HuH-7.5 (cell line): ENCODE measurements around the gene PRKG1.
A peak's percentile ranks its signal among the peaks of the same experiment; 100 is the strongest.

ENCODE experiments used
- DNase-seq: peaks from one replicate; pipeline ENCODE4 v3.0.0; 2011; ENCODE audit warnings: low spot score

PRKG1 gene

DNA sequence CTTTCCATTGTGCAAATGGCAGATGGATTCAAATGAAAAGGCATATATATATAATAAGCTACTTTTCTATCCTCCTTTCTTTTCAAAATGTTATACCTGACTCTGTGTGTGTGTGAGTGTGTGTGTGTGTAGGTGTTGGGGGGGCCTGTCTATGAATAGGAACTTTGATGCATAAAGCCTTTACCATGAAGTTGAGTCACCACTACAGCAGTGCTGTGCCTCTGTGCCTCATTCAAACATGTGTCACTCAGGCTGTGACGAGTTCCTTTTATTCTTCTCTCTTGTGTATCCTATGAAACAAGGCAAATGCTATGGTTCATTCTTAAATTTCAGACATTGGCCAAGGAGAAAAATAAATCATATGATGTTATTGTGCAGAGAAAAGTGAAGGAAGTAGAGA is 1187.1 kb downstream of the PRKG1 start:
- no peak for DNase-seq

DNA sequence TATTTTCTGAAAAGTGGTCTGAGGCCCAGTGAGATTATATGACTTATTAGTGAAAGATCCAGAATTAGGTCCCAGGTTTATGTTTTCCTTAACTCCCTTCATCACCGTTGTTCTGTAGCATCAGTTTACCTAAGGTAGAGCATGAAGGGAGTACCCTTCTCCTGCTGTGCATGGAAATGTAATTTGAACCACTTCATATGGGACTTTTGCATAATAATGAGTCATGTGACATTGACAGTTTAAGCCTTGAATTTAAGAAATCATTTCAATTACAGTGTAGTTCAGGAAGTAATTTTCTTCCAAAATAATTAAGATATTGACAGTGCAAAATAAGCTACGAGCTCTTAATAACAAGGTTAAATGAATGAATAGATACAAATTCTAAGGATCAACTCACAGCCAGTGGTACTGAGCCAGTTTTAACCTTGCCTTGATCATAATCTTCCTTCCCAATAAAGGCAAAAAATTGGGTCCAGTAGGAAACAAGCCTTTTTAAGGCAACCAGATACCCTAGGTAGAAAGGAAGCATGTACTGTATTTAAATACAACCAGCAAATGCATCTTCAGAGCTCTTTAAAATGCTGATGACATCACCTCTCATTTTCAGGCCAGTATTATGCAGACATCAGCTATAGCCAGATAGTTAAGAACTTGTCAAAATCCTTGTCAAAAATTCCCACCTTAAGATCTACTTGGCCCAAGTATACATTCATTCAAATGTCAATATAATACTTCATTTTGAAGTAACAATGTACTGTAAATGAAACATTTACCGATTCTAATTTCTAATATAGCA is 1191.0 kb downstream of the PRKG1 start:
- DNase-seq: no peak

DNA sequence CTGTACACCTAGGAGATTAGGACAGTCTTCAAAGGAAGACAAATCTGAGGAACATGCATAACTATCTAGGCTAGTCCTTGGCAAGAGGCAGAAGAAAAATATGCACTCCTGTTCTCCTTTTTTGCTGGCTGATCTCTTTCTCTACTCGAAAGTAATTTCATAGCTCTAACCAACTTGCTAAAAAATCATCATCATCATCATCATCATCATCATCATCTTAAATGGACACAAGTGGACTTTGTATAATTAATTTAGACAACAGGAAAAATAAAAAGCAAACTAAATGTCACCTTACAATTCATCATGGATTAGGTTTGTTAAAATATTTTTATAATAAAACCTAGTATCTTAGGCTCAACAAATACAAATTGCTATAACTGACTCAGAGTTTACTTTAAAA is 1192.6 kb downstream of the PRKG1 start:
- no peak for DNase-seq

DNA sequence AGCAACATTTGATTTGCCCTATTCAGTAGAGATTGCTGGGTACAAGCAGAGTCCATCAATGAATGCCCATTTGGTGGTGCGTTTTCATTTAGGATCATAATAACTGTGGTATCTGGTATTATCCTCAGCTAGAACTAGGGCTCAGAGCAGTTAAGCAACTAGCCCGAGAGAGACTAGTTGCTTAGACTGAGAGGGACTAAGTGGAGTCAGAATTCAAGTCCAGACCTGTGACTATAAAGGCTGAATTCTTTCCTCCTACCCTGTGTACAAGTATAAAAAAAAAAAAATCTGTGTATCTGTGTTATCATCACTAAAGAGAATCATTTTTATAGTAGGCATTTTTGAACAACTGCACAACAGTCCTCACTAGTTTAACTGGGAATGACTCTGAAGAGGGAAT is 1194.5 kb downstream of the PRKG1 start:
- DNase-seq: no peak

DNA sequence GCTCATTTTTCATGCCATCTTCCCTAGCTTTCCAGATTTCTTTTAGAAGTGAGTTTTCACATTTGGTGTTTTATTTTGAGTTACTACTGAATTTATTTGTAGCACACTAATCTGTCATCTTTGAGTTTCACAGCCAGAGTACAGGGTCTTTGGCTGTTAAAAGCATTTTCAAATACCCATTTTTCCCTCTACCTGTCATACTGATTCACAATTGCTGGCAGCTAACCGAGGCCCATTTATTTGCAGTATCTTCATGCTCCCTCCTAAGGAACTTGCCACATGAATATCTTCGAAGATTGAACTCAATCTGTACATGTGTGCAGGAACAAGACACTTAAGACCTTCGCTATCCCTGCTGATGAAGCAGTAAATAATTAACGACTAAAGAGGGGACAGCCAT is 1194.9 kb downstream of the PRKG1 start:
- DNase-seq: no peak

DNA sequence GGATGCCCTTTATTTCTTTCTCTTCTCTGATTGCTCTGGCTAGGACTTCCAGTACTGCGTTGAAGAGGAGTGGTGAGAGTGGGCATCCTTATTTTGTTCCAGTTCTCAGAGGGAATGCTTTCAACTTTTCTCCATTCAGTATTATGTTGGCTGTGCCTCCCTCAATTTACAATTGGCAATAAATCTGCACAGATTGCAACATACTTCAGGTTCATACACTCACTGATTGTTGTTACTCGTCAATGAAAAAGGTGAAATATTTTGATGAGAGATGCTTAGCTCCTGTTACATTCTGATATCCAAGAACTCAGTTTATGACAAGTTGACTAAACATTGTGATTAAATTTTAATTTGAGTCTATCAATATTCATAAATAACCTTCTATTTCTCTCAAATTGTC is 1201.9 kb downstream of the PRKG1 start:
- no peak for DNase-seq

DNA sequence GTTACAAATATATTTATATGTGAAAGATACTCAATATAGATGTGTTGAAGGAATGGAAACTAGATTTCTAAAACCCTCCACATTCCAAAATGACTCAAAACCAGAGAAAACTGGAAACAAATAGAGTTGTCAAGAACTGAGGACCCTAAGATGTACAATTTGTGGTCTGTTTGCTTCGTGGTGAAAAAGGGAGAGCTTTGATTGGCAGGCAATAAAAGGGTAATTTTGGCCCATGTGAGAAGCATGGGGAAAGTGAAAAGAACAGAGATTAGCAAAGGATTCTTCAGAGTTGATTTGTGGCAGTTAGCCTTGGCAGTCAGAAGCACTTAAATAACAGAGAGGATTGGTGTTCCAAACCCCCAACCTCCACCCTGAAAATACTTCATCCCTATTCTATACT is 1202.7 kb downstream of the PRKG1 start:
- DNase-seq: no peak

DNA sequence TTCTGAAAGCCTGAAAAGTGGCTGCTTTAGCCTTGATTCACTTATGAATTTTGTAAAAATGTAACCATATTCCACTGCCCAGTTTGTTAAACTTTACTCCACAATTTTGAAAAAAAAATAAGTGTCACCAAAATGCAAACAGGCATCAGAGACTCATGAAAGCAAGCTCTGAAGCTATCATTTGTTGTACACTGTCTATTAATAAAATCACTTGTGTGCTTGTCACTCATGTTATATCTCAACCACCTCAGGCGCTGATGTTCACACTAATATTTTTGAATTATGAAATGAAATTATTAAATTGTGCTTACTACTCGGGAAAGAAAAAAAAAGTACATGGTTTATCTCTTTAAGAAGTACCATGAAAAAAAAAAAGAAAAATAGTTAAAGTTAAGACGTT is 1205.3 kb downstream of the PRKG1 start:
- DNase-seq: no peak

DNA sequence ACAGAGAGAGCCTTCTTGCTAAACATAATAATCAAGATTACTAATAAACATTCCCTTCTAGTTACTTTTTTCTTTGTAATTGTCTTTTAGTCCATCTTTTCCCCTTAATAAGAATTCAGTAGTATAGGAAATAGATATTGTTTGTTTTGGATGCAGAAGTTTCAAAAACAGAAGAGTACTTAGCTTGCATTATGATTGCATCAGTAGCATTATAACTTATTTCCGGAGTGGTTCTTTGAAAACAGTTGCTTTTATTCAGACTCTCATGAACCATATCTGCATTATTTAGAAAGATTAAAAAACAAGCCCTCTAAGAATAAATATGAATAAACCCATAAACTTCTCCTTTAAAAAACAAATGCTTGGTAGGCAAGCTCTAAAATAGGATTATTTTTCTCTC is 1205.8 kb downstream of the PRKG1 start:
- no peak for DNase-seq

DNA sequence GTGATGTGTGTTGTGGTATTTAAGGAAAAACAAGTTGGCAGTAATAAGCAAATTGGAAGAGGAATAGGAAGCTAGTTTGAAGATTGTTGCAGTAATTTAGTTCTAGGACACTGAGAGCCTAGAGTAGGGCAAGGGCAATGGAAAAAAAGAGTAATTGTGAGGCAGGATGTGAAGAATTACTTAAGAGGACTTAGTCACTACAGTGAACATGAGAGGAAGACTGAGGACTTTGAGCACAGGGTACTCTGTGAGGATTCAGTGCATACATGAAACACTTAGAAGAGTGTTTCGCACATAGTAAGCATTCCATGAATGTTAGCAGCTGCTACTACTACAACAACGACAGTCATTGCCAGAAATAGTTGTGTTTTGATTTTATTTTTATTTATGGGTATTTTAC is 1208.9 kb downstream of the PRKG1 start:
- DNase-seq: no peak

DNA sequence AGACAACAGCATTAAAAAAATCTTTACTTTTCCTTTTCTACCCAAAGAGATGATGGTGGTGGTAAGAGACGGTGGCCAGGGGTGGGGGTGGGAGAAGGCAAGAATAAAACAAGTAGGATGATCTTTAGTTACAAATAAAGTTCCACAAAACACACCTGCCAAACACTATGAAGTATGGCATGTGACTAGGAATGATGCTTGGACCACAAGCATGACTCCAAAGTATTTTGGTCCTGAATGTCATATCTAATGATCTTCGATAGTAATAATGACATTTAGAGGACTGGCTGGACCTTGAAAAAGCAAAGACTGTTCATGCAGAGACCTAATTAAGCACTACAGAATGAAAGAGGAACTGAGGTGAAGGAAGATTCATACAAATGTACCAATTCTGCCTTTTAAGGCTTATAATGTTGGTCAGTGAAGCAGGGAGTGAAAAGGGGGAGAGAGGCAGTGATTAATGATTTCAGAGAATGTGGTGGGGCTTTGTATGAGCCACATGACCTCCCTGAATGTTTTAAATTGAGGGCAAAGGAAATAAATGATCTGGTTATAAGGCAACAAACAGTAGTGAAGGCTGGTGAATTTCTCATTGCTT is 1210.2 kb downstream of the PRKG1 start:
- no peak for DNase-seq

DNA sequence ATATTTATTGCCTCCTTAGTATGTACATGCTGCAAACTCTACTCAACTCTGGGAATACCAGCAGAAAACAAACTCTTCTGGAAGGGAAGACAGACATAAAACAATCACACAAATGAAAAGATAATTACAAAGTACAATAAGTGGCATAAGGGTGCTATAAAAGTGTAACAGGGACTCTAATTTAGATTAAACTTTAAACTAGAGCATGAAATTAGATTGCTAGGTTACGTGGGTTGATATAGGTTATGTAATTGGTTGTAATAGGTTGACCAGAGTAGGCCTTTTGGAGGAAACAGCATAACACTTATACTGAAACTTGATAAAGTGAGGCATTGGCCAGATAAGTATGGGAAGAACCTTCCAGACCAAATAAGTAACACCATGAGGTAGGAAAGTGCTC is 1213.6 kb downstream of the PRKG1 start:
- DNase-seq: no peak

DNA sequence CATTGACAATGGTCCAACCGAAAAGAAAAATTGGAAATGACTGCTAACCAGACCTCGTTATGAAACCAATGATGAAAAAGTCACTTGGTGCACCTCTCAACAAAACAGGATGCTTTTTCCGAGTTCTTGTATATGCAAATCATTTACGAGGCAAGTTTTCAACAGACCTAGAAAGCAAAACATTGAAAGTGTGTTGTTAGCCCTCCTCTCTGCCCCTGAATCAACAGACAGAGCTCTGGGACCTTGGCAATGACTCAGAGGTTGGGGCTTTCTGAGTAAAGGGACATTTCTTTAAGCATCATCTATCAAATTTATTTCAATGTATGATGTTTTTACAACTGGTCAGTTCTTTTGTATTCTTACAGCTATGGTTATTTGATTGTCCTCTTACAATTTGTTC is 1223.5 kb downstream of the PRKG1 start:
- DNase-seq: no peak

DNA sequence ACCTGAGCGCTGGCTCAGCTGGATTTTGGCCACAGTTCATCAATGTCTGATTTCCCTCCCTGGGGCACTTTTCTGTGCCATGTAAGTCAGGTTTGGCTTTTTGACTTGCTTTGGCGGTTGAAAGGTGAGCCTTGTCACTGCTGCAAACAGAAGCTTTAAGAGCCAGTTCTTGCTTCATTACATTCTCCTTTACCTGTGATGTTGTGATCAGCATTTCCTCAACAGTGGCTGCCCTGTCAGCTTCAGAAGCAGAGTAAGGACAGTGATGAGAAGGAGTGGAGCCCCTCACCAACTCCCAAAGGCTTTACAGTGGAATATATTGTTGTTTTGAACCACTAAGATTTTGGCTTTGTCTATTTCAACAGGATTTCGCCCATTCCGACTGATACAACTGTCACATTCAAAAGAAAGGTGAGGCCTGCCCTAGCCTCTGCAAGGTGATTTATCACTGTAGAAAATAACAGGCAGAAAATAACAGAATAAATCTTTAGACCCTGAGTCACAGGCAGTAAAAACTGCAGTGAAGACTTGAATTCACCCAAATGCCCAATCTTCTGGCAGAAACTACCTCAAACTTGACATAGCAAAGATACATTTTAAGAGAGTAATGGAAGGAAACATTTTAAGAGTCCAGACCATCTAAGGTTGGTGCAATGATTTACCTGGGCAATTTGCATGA is 1226.5 kb downstream of the PRKG1 start:
- no peak for DNase-seq

DNA sequence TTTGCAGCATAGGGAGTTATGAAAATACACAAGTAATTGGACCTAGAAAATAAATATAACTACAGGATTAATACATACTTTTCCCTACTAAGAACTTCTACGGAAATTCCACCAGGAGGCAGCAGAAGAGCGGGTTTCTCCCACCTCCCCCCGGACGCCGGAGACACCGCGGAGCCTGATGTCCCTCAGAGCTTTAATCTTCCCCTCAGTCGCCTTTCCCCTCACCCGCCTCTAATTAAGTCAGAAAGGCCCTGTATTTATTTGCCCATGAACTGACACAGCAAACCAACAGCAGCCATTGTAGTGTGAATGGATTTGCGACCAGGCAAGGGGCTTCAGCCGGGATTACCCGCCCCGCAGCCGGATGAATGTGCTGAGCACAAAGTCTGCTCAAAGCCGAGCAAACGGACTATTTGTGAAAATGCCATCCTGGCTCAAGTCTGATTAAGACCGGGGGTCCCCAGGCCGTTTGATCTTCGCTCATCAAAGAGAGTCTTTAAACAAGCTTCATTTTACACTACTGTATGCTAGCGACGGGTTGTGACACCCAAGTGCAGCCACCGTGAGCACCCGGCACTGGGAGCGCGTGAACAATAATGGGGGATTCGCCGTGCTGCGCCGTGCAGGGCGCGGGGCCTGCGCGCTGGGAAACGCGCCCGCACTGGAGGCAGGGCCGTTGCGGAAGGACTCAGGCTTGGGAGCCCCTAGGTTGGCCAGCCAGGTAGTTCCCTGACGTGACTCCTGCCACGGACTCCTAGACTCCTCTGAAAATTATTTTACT is 1234.2 kb downstream of the PRKG1 start:
- DNase-seq: peak; percentile 55

DNA sequence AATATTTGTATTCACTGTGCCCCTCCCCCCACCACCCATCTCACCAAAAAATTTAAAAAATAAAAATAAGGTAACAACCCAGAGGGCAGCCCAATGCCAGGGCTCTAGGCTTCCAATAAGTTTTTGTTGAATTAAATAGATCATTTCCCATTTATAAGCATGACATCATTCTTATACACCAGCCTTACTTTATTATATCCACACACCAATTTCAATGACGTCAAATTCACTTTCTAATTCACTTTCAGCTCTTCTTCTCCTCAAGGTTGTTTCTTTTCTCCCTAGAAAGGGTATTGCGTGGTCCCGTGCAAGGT is 1238.6 kb downstream of the PRKG1 start:
- DNase-seq: no peak

DNA sequence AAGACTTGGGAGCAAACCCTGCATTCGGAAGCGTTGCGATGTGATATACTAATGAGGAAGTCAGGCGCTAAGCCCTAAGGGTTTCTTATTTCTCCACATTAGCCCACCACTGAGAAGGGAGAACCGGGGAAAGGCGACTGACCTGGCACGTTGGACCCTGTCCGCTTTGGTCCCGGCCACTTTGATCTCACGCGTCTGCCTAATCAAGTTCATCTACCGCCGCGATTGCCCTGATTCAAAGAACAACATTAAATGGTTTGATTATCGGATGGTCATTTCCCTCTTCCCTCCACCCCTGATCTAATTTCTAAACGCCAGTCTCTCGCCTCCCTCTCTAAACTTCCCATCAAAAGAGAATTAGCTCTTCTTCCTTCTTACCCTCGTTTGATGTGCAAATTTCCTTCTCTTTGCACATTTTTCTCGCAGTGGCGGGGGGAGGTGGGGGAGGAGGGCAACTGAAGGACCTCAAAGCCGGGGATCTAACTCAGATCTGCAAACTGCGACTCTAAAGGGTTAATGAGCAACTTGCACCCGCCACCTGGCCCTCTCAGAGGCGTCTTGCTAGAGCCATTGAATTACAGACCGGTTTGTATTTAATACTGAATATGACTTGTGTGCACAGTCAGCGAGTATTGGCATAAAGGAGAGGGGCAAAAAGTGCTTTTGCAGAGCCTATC is 1239.1 kb downstream of the PRKG1 start:
- DNase-seq: no peak

DNA sequence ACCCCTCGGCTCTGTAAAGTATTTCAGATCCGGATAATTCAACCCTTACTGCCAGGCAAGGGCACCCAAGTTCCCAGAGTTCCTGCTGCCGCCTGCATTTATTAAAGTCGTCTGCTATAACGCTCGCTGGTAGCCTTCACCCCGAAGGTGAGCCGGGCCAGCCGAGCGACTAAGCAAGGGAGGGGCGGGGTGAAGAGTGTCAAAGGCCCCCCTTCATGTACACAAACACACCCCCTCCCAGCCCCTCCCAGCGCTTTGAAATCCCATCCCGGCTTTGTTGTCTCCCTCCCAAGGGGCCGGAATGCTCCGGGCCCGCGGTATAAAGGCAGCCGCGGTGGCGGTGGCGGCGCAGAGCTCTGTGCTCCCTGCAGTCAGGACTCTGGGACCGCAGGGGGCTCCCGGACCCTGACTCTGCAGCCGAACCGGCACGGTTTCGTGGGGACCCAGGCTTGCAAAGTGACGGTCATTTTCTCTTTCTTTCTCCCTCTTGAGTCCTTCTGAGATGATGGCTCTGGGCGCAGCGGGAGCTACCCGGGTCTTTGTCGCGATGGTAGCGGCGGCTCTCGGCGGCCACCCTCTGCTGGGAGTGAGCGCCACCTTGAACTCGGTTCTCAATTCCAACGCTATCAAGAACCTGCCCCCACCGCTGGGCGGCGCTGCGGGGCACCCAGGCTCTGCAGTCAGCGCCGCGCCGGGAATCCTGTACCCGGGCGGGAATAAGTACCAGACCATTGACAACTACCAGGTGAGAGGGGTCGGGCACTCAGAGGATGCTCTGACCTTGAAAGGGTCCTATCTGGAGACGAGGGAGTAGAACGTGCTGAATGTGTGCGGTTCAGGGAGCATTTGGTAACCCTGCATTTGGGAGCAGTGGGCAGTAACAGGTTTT is 1239.9 kb downstream of the PRKG1 start, which contains the start of gene DKK1:
TSS of gene DKK1 (plus strand) at position 349 of the 889 bp plus-strand sequence. CDS start at position 503, 154 bp downstream.
- DNase-seq: peak; percentile 69

DNA sequence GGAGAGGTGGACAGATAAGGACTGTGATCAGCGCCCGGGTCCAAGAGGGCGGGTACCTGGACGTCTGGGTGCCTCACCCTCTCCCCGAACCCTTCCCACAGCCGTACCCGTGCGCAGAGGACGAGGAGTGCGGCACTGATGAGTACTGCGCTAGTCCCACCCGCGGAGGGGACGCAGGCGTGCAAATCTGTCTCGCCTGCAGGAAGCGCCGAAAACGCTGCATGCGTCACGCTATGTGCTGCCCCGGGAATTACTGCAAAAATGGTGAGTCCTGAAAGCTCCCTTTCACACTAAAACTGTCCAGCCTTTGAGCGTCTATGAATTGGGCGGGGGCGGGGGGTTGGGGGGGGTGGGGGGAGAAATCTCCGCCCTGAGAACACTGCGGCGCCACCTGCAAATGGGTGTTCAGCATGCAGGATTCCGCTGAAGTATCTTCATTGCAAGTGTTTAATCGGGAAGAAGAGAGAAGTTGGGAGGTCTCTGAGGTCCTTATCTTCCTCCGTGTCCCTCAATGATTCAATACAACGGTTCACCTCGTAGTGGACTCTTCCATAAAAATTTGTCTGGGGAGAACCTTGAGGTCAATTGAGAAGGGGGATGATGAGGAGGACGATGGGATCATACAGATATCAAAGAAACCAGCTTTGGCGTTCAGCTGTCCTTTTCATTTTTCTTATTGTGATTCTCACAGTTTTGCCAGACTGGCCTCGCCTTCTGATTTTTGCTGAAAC is 1240.7 kb downstream of the PRKG1 start:
- DNase-seq: no peak

DNA sequence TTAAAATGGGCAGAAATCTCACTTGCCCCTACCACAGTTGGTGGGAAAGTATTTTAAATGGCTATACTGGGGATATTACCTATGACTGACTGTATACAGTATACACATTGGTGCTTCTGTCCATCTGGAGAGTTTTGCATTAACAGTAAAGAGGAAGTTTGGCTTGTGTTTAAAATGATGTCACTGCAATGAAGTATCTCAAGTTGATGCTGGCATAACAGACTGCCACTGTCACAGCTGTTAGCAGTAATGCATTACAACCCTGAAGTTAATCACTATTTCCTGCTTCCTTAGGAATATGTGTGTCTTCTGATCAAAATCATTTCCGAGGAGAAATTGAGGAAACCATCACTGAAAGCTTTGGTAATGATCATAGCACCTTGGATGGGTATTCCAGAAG is 1241.7 kb downstream of the PRKG1 start:
- no peak for DNase-seq
